ENCODE results near the gene PHRF1.
"Not testable (repeated sequence)": the region's sequence is repeated elsewhere in the genome, so short reads cannot be mapped to it uniquely, and the experiment has no call there.

Gene PHRF1

DNA sequence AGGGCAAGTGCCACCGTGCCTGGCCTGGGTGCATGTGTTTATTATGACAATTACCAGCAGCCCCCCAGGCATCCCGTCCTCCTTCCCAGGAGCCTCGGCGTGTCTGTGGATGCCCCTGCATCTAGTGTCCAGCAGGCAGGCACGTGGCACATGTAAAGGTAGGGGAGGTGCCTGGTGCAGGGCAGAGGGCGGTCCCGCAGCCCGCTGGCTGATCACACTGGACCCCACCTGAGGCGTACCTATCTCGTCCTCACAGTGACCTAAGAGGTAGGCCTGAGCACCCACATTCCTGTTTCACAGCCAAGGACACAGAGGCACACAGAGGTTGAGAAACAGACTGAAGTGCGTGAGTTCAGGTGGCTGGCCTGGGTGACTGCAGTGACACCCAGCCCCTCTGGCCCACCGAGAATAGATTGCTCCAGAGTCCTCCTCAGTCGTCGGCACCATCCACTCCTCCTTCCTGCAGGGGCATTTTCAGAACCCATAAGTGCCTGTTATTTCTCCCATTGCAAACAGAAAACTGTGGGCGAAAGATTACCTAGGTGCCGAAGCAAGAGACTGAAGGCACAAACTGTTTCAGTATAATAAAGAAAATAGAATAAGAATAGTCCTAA is 3.0 kb upstream of the PHRF1 start:
- Histone ChIP-seq H3K9me3 (replicated peaks; ENCODE audit: low read length) (no peaks in the 10 kb centered on the region), H3K27me3 (ENCODE audit: control insufficient read depth, insufficient read depth, low read length) (no peaks in the 10 kb centered on the region), H3K4me3 (ENCODE audit: low read length) (no peak overlapping the region), H3K4me1 (ENCODE audit: control insufficient read depth, insufficient read depth, low read length) (peaks cover 26% of the 10 kb centered on the region), H3K9ac (ENCODE audit: low read depth, low read length) (no peak overlapping the region), H3K4me2 (ENCODE audit: low read length) (no peak overlapping the region), H3K36me3 (ENCODE audit: insufficient read depth, low read length) (no peaks in the 10 kb centered on the region)

DNA sequence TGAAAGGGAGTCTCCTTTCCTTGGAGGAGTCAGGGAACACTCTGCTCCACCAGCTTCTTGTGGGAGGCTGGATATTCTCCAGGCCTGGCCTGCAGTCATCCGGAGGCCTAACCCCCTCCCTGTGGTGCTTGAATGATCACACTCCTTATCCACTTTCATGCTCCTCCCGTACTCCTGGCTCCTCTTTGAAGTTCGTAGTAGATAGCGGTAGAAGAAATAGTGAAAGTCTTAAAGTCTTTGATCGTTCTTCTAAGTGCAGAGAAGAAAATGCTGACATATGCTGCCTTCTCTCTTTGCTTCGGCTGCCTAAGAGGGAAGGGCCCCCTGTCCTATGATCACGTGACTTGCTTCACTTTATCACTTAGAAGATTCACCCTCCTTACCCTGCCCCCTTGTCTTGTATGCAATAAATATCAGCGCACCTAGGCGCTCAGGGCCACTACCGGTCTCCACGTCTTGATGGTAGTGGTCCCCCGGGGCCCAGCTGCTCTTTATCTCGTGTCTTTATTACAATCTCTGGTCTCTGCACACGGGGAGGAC is 2.2 kb upstream of the PHRF1 start:
- not testable (repeated sequence) for H3K36me3 ChIP-seq (ENCODE audit: insufficient read depth, low read length); H3K9ac ChIP-seq (ENCODE audit: low read depth, low read length); H3K27me3 ChIP-seq (ENCODE audit: control insufficient read depth, insufficient read depth, low read length); H3K9me3 ChIP-seq (replicated peaks; ENCODE audit: low read length); H3K4me2 ChIP-seq (ENCODE audit: low read length); H3K4me3 ChIP-seq (ENCODE audit: low read length)
- peaks cover 30% of the 10 kb centered on the region for H3K4me1 ChIP-seq (ENCODE audit: control insufficient read depth, insufficient read depth, low read length)

DNA sequence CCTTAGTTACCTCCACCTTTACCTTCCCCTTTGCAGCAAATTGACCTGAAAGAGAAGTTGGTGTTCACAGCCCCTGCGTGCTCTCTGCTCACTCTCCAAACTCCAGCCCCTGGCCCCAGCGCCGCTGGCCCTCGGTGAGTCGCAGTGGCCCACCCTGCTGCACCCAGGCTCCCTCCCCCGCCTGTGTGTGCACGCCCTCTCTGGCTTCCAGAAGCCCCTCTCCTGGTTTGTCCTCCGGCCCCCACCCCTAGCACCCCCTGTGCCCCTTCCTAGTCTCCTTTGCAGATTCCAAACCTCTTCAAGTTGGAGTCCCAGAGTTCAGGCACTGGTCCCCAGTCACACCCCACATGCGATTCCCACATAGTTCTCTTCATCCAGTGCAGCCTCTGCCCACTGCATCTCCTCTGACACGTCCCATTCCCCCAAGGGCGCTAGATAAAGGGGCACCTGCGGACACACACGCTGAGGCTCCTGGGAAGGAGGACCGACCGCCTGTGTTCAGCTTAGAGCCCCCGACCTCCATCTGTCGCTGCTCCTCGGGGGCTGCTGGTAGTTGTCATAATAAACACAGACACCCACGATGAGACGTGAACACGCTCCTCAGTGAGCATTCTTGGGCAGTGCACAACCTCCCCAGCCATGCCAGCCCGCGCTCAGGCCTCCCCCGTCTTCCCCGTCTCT is 1.5 kb upstream of the PHRF1 start:
- Histone ChIP-seq H3K27me3 (ENCODE audit: control insufficient read depth, insufficient read depth, low read length) (no peaks in the 10 kb centered on the region), H3K9ac (ENCODE audit: low read depth, low read length) (peak overlapping the region; percentile 72), H3K4me3 (ENCODE audit: low read length) (peak overlapping the region; percentile 79), H3K4me1 (ENCODE audit: control insufficient read depth, insufficient read depth, low read length) (peaks cover 32% of the 10 kb centered on the region), H3K9me3 (replicated peaks; ENCODE audit: low read length) (no peaks in the 10 kb centered on the region), H3K4me2 (ENCODE audit: low read length) (peak overlapping the region; percentile 97), H3K36me3 (ENCODE audit: insufficient read depth, low read length) (no peaks in the 10 kb centered on the region)

DNA sequence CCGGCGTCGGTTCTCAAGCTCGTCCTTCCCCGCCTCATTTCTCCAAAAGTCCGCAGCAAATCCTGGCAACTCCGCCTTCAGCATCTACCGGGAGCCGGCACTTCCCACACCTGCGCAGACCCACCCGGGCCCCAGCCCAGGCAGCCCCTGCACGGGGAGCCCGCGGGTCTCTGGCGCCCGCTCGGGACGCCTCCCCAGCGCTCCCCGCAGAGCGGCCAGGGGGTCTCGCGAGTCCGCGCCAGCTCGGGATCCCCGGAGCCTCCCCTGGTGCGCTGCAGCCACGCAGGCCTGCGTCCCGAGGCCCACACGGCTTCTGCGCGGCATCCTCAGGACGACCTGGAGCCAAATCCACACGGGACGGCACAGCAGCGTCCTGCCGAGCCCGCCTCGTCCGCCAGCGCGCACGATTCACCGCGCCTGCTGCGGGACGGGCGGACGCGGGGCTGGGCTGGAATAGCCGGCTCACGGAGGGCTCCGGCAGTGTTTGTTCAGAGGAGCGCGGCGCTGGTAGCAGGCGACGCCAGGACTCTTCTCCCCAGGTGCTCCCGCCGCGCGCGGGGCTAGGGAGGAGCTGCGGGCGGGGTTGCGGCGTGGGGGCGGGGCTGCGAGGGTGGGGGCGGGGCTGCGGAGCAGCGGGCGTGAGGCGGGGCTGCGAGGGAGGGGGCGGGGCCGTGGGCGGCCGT is 816 bp upstream of the PHRF1 start:
- Histone ChIP-seq H3K36me3 (ENCODE audit: insufficient read depth, low read length) (no peaks in the 10 kb centered on the region), H3K4me1 (ENCODE audit: control insufficient read depth, insufficient read depth, low read length) (peaks cover 34% of the 10 kb centered on the region), H3K9me3 (replicated peaks; ENCODE audit: low read length) (no peaks in the 10 kb centered on the region), H3K4me3 (ENCODE audit: low read length) (peak overlapping the region; percentile 79), H3K9ac (ENCODE audit: low read depth, low read length) (peak overlapping the region; percentile 72), H3K27me3 (ENCODE audit: control insufficient read depth, insufficient read depth, low read length) (no peaks in the 10 kb centered on the region), H3K4me2 (ENCODE audit: low read length) (peak overlapping the region; percentile 97)

DNA sequence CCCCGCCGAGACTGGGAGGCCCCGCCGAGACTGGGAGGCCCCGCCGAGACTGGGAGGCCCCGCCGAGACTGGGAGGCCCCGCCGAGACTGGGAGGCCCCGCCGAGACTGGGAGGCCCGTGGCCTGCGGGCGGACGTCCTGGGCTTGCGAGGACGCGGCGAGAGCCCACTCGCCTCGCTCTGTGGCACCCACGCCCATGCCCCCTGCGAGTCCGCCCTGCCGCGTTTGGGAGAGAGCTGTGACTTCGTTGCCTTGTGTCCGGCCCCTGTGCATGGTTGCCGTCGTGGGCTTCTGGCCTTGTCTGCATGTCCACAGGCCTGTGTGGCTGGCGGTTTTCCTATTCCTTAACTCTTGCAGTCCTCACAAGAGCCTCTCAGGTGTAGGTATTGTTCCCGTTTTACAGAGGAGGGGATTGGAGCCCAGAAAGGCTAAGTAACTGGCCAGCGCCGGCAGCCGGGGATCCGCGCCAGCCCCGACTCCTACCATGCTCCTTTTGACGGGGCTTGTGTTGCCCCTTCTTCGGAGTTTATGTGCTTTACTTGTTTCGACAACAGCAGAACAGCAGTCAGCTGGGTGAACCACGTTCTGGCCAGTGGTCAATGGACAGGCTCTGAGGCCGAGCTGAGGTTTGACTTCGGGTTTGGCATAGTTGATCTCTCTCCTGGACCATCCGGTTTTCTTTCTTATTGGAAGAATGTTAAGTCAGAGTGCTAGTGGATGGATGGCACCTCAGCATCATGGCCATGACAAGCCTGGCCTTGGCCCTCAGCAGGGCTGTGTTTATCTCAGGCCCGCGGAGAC is 741 bp downstream of the PHRF1 start:
- peak overlapping the region; percentile 90 for H3K4me3 ChIP-seq (ENCODE audit: low read length)
- H3K4me1 ChIP-seq (ENCODE audit: control insufficient read depth, insufficient read depth, low read length): peaks cover 34% of the 10 kb centered on the region
- H3K9ac ChIP-seq (ENCODE audit: low read depth, low read length): peak overlapping the region; percentile 98
- H3K9me3 ChIP-seq (replicated peaks; ENCODE audit: low read length): no peaks in the 10 kb centered on the region
- no peaks in the 10 kb centered on the region for H3K27me3 ChIP-seq (ENCODE audit: control insufficient read depth, insufficient read depth, low read length)
- H3K36me3 ChIP-seq (ENCODE audit: insufficient read depth, low read length): no peaks in the 10 kb centered on the region
- peak overlapping the region; percentile 89 for H3K4me2 ChIP-seq (ENCODE audit: low read length)

DNA sequence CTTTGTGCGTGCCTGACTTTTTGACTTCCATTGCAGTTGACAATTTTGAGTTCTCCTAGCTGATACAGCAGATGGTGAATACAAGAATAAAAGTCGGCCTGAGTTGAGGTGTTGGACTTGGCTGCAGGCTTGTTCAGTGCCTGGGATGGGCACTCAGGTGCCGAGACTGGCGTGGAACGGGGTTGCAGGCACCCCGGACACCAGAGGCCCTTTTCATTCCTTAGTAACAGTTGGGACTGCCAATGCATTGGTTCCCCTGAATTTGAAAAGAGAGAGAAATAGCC is 1.3 kb downstream of the PHRF1 start:
- Histone ChIP-seq H3K4me1 (ENCODE audit: control insufficient read depth, insufficient read depth, low read length) (peaks cover 34% of the 10 kb centered on the region), H3K9me3 (replicated peaks; ENCODE audit: low read length) (no peaks in the 10 kb centered on the region), H3K36me3 (ENCODE audit: insufficient read depth, low read length) (no peaks in the 10 kb centered on the region), H3K4me2 (ENCODE audit: low read length) (peak overlapping the region; percentile 89), H3K9ac (ENCODE audit: low read depth, low read length) (peak overlapping the region; percentile 98), H3K4me3 (ENCODE audit: low read length) (peak overlapping the region; percentile 90), H3K27me3 (ENCODE audit: control insufficient read depth, insufficient read depth, low read length) (no peaks in the 10 kb centered on the region)

DNA sequence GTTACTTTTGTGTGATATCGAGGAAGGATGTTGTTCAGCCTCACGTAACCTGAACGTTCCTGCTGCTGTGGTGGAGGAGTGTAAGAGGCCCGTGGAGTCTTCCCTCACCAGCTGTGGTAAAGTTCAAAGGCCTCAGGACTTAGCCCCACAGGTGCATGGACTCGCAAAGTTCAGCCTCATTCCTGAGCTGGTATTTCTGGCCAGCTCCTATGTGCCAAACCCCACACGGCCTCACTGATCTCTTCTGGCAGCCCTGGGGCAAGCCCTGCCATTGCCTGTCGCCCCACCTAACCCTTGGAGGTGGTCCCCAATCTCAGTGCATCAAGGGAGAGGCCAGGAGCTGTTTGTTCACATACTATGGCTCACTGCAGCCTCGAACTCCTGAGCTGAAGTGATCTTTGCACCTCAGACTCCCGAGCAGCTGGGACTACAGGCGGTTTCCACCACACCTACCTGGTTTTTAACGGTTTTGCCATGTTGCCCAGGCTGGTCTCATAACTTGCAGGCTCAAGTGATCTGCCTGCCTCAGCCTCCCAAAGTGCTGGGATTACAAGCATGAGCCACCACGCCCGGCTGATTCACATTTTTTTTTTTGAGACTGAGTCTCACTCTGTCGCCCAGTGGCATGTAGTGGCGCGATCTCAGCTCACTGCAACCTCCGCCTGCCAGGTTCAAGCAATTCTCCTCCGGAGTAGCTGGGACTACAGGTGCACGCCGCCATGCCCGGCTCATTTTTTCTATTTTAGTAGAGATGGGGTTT is 2.2 kb downstream of the PHRF1 start:
- Histone ChIP-seq H3K4me1 (ENCODE audit: control insufficient read depth, insufficient read depth, low read length) (peaks cover 34% of the 10 kb centered on the region), H3K4me2 (ENCODE audit: low read length) (peak overlapping the region; percentile 89), H3K9ac (ENCODE audit: low read depth, low read length) (peak overlapping the region; percentile 98), H3K9me3 (replicated peaks; ENCODE audit: low read length) (no peaks in the 10 kb centered on the region), H3K36me3 (ENCODE audit: insufficient read depth, low read length) (peaks cover 2% of the 10 kb centered on the region), H3K27me3 (ENCODE audit: control insufficient read depth, insufficient read depth, low read length) (no peaks in the 10 kb centered on the region), H3K4me3 (ENCODE audit: low read length) (peak overlapping the region; percentile 90)

DNA sequence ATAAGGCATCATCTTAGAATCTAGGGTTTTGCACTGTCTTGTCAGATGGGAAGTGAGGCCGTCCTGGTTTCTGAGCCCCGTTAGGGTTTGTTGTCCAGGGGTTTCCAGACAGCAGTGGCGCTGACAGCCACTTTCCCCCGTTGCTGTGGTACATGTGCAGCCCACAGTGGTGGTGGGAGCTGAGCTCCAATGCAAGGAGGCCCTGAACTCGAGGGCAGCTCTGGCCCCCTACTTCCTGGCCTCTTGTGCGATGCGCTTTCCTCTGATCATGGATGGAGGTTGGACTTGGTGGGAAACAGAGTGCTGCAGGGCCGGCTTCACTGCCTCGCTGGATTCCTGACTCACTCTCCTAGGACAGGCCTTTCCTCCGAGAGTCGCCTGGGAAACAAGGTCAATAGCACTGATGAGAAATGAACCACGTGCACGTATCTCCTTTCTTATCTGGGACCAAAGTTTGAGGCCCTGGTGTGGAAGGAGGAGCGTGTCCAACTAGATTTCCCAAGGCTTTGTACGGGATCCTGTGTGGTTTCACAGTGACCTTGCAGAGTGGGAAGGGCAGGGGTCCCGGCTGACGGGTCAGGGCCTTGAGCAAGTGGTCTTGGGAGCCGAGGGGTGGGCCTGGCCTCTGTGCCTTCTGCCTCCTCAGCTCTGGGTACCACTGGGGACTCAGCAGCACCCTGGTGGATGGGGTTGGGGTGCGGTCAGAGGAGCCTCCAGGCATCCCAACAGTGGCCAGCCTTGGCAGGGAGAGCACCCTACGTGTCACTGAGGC is 3.7 kb downstream of the PHRF1 start:
- Histone ChIP-seq H3K4me1 (ENCODE audit: control insufficient read depth, insufficient read depth, low read length) (peaks cover 31% of the 10 kb centered on the region), H3K9me3 (replicated peaks; ENCODE audit: low read length) (no peaks in the 10 kb centered on the region), H3K9ac (ENCODE audit: low read depth, low read length) (no peak overlapping the region), H3K4me2 (ENCODE audit: low read length) (peak overlapping the region; percentile 32), H3K4me3 (ENCODE audit: low read length) (no peak overlapping the region), H3K27me3 (ENCODE audit: control insufficient read depth, insufficient read depth, low read length) (no peaks in the 10 kb centered on the region), H3K36me3 (ENCODE audit: insufficient read depth, low read length) (peaks cover 10% of the 10 kb centered on the region)

DNA sequence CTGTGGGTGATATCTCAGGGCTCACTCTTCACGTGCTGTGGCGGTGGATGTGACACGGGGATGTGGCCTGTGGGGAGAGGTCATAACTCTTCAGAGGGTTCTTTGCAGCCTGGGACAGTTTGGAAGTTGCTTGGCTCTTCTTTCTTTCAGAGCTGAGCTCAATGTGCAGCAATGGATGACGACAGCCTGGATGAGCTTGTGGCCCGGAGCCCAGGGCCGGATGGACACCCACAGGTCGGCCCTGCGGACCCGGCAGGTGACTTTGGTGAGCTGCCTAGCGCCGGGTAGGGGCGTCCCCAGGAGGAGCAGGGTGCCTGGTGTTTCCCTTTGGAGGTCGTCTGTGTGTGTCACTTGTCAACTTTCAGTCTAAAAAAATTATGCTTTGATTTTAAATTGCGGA is 5.1 kb downstream of the PHRF1 start:
- peaks cover 26% of the 10 kb centered on the region for H3K4me1 ChIP-seq (ENCODE audit: control insufficient read depth, insufficient read depth, low read length)
- H3K9ac ChIP-seq (ENCODE audit: low read depth, low read length): no peak overlapping the region
- H3K36me3 ChIP-seq (ENCODE audit: insufficient read depth, low read length): peaks cover 12% of the 10 kb centered on the region

DNA sequence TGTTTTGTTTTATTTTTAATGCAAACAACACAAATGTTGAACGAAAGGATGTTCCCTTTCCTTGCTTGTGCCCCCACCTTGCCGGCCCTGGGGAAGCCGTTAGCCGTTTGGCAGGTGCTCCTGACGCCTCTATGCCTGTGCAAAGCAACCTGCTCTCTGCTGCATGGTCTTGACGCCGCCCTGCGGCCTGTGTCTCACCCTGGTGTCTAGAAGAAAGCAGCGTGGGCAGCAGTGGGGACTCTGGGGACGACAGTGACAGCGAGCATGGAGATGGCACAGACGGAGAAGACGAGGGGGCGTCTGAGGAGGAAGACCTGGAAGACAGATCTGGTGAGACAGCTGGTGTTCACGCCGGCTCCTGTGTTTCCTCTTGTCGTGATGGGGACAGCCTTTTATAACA is 5.5 kb downstream of the PHRF1 start:
- peaks cover 26% of the 10 kb centered on the region for H3K4me1 ChIP-seq (ENCODE audit: control insufficient read depth, insufficient read depth, low read length)
- H3K9me3 ChIP-seq (replicated peaks; ENCODE audit: low read length): no peaks in the 10 kb centered on the region
- no peaks in the 10 kb centered on the region for H3K27me3 ChIP-seq (ENCODE audit: control insufficient read depth, insufficient read depth, low read length)
- H3K4me3 ChIP-seq (ENCODE audit: low read length): no peak overlapping the region
- peaks cover 15% of the 10 kb centered on the region for H3K36me3 ChIP-seq (ENCODE audit: insufficient read depth, low read length)
- H3K4me2 ChIP-seq (ENCODE audit: low read length): no peak overlapping the region
- no peak overlapping the region for H3K9ac ChIP-seq (ENCODE audit: low read depth, low read length)

More for the DNA sequence above, 5.1 kb downstream of the PHRF1 start:
- H3K9me3 ChIP-seq (replicated peaks; ENCODE audit: low read length): no peaks in the 10 kb centered on the region
- H3K27me3 ChIP-seq (ENCODE audit: control insufficient read depth, insufficient read depth, low read length): no peaks in the 10 kb centered on the region
- no peak overlapping the region for H3K4me3 ChIP-seq (ENCODE audit: low read length)
- H3K4me2 ChIP-seq (ENCODE audit: low read length): no peak overlapping the region
